ENCODE data around the gene SMU1. TPM values are rescaled to one million over a fixed set of nuclear protein-coding genes. Genes with fewer than 3 reads are reported as not detected.

The SMU1 gene
- total and polyA plus RNA-seq, 2 of the 13 experiments (the other 11 are each of a cell fraction or from before 2014, with no cell fraction given) = 12.9 to 36.6 TPM

DNA sequence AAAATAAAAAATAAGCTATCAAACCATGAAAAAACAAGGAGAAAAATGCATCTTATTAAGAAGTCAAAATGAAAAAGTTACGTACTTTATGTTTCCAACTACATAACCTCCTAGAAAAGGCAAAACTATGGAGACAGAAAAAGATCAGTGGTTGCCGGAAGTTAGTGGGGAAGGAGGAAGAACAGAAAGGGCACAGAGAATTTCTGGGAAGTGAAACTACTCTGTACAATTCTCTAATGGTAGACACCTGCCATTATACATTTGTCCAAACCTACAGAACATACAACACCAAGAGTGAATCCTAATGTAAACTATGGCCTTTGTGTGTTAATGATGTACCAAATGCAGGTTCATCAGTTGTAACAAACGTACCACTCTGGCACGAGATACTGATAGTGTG is 25.3 kb downstream of the SMU1 start:
- Histone ChIP-seq H3K27me3 (ENCODE audit: control insufficient read depth in 1 of 2, insufficient read depth in 2 of 2, low read length in 2 of 2) (no peaks in the 10 kb centered on the region), H3K4me3 (replicated peaks in 1 of 3; ENCODE audit: insufficient read depth in 1 of 3, low read depth in 2 of 3, low read length in 3 of 3) (no peak overlapping the region), H3K79me2 (ENCODE audit: insufficient read depth, low read length) (no peaks in the 10 kb centered on the region), H3K4me1 (ENCODE audit: insufficient read depth, low read length) (peaks cover 29% of the 10 kb centered on the region), H3K36me3 (replicated peaks in 1 of 2; ENCODE audit: control insufficient read depth in 1 of 2, insufficient read depth in 2 of 2, low read length in 2 of 2) (peaks cover 19 to 47% of the 10 kb centered on the region in 2 experiments), H3K4me2 (ENCODE audit: low read depth, low read length) (no peak overlapping the region), H3K9ac (ENCODE audit: insufficient read depth, low read depth, low read length) (no peak overlapping the region), H3K9me3 (ENCODE audit: low read length) (no peaks in the 10 kb centered on the region), H2AFZ (ENCODE audit: low read length) (no peak overlapping the region), H4K20me1 (ENCODE audit: insufficient read depth, low read length) (no peaks in the 10 kb centered on the region), H3K27ac (ENCODE audit: extremely low read length, insufficient read depth, low read length) (no peak overlapping the region)
- in situ Hi-C loops (cut with HindIII; ENCODE audit: extremely low pct_ligation_motif_present, low pct_unique_long_range_greater_than_20kb) = no loop called here
- intact Hi-C loops (cut with micrococcal nuclease; ENCODE audit: unreplicated experiment) = no loop called here
- ChIA-PET POLR2A (no interaction called here), CTCF (ENCODE audit: low intra/inter-chr PET ratio, low total read pairs) (no interaction called here)
- no peak for ATAC-seq
- WGBS (ENCODE audit: low lambda C conversion rate) = 97% methylated on average over 4 of the region's 4 CpGs
- FAIRE-seq = no peak
- BruUV-seq (replicated peaks) = no TSS peak
- TF ChIP-seq, protein P1, sequence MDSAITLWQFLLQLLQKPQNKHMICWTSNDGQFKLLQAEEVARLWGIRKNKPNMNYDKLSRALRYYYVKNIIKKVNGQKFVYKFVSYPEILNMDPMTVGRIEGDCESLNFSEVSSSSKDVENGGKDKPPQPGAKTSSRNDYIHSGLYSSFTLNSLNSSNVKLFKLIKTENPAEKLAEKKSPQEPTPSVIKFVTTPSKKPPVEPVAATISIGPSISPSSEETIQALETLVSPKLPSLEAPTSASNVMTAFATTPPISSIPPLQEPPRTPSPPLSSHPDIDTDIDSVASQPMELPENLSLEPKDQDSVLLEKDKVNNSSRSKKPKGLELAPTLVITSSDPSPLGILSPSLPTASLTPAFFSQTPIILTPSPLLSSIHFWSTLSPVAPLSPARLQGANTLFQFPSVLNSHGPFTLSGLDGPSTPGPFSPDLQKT (CRISPR knock-in tag; IDR thresholded peaks at IDR 0.05; ENCODE audit: borderline replicate concordance) = no peak
- TF ChIP-seq ZNF383 (CRISPR knock-in tag; IDR thresholded peaks at IDR 0.05; ENCODE audit: borderline replicate concordance) (no peak), GTF2F1 (IDR thresholded peaks at IDR 0.05; ENCODE audit: low read length) (no peak), STAG1 (CRISPR knock-in tag; IDR thresholded peaks at IDR 0.05) (no peak), DPF2 (CRISPR knock-in tag; IDR thresholded peaks at IDR 0.05; ENCODE audit: borderline replicate concordance, low read depth) (no peak), SALL2 (CRISPR knock-in tag; IDR thresholded peaks at IDR 0.05) (no peak), ZNF253 (CRISPR knock-in tag; IDR thresholded peaks at IDR 0.05; ENCODE audit: borderline replicate concordance) (no peak), TBX3 (IDR thresholded peaks at IDR 0.05; ENCODE audit: borderline replicate concordance) (no peak), CREM (IDR thresholded peaks at IDR 0.05) (no peak), CREM (CRISPR knock-in tag; IDR thresholded peaks at IDR 0.05) (no peak), IRF2 (CRISPR knock-in tag; IDR thresholded peaks at IDR 0.05) (no peak), MBNL3 (CRISPR knock-in tag; conservative IDR thresholded peaks at IDR 0.05) (no peak)
- TF ChIP-seq, protein P2, sequence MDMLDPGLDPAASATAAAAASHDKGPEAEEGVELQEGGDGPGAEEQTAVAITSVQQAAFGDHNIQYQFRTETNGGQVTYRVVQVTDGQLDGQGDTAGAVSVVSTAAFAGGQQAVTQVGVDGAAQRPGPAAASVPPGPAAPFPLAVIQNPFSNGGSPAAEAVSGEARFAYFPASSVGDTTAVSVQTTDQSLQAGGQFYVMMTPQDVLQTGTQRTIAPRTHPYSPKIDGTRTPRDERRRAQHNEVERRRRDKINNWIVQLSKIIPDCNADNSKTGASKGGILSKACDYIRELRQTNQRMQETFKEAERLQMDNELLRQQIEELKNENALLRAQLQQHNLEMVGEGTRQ (IDR thresholded peaks at IDR 0.05; ENCODE audit: low read depth, low read length) = no peak
- TF ChIP-seq, protein P2 (CRISPR knock-in tag; IDR thresholded peaks at IDR 0.05; ENCODE audit: borderline replicate concordance) = no peak
- TF ChIP-seq, protein P3, sequence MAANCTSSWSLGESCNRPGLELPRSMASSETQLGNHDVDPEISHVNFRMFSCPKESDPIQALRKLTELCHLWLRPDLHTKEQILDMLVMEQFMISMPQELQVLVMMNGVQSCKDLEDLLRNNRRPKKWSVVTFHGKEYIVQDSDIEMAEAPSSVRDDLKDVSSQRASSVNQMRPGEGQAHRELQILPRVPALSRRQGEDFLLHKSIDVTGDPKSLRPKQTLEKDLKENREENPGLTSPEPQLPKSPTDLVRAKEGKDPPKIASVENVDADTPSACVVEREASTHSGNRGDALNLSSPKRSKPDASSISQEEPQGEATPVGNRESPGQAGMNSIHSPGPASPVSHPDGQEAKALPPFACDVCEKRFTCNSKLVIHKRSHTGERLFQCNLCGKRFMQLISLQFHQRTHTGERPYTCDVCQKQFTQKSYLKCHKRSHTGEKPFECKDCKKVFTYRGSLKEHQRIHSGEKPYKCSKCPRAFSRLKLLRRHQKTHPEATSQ (CRISPR knock-in tag; IDR thresholded peaks at IDR 0.05; ENCODE audit: borderline replicate concordance) = no peak
- TF ChIP-seq, protein P4, sequence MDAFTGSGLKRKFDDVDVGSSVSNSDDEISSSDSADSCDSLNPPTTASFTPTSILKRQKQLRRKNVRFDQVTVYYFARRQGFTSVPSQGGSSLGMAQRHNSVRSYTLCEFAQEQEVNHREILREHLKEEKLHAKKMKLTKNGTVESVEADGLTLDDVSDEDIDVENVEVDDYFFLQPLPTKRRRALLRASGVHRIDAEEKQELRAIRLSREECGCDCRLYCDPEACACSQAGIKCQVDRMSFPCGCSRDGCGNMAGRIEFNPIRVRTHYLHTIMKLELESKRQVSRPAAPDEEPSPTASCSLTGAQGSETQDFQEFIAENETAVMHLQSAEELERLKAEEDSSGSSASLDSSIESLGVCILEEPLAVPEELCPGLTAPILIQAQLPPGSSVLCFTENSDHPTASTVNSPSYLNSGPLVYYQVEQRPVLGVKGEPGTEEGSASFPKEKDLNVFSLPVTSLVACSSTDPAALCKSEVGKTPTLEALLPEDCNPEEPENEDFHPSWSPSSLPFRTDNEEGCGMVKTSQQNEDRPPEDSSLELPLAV (CRISPR knock-in tag; conservative IDR thresholded peaks at IDR 0.05; ENCODE audit: low read depth) = no peak
- TF ChIP-seq, protein P5, sequence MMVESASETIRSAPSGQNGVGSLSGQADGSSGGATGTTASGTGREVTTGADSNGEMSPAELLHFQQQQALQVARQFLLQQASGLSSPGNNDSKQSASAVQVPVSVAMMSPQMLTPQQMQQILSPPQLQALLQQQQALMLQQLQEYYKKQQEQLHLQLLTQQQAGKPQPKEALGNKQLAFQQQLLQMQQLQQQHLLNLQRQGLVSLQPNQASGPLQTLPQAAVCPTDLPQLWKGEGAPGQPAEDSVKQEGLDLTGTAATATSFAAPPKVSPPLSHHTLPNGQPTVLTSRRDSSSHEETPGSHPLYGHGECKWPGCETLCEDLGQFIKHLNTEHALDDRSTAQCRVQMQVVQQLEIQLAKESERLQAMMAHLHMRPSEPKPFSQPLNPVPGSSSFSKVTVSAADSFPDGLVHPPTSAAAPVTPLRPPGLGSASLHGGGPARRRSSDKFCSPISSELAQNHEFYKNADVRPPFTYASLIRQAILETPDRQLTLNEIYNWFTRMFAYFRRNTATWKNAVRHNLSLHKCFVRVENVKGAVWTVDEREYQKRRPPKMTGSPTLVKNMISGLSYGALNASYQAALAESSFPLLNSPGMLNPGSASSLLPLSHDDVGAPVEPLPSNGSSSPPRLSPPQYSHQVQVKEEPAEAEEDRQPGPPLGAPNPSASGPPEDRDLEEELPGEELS (CRISPR knock-in tag; IDR thresholded peaks at IDR 0.05) = no peak
- no peak for DNase-seq (ENCODE audit: low spot score)
